NCI-H526 (cell line): ENCODE measurements around the gene ACOT11.
A peak's percentile ranks its signal among the peaks of the same experiment; 100 is the strongest.

ENCODE experiments used
- DNase-seq, 2 experiments: peaks; one replicate each; lab custom pipeline; 2025; lab: John Stamatoyannopoulos, UW

Gene ACOT11

DNA sequence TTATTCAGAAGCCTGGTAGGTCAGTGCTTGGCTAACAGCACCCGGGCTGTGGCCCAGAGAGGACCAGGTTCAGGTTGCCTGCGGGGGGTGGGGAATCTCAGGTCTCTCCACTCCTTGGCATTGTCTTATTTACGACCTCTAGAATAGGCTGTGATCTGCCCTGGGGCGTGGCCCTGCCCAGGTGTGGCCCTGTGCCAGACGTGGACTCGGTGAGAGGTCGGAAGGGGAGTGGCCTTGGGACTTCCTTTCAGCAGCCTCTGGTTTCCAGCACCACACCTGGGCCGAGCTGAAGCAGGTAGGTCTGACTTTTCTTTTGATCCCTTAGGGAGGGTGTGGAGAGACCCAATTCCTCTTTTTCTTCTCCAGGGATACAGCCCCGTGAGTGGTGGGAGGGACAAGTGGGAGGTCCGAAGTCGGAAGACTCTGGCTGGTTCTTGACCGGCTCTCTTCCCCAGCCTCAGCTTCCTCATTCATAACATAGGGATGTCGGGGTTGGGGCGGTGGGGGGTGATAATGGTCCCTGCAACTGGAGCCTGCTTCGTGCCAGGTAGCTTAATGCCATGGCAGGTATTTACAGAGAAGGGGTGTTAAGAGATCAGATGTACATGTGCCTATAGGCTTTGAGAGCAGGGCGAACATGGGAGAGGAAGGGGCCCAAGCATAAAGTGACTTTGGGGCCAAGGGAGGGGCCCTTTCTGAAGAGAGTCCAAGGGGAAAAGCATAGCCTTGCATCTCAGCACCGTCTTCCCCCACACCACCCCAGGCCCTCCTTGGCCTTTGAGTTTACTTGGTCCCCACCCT, 16.5 kb downstream of the ACOT11 start:
- peak in 1 of 2 experiments; percentile 63 for DNase-seq

DNA sequence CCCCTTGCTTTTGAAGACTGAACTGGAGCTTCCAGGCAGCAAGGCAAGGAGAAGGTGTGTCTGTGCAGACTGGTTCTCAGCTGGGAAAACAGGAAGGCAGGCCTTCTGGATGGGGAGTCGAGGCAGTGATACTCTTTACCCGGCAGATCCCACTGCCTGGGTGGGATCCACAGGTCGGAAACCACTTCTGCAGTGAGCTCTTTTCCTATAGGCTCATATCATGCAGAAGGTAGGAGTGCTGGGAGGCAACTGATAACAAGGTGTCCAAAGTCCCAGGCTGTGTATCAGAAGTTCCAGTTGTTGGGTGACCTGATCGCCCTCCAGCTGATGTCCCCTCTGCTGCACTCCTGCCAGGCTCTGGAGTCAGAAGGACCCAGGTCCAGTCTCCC, 17.1 kb downstream of the ACOT11 start:
- DNase-seq: no peak

DNA sequence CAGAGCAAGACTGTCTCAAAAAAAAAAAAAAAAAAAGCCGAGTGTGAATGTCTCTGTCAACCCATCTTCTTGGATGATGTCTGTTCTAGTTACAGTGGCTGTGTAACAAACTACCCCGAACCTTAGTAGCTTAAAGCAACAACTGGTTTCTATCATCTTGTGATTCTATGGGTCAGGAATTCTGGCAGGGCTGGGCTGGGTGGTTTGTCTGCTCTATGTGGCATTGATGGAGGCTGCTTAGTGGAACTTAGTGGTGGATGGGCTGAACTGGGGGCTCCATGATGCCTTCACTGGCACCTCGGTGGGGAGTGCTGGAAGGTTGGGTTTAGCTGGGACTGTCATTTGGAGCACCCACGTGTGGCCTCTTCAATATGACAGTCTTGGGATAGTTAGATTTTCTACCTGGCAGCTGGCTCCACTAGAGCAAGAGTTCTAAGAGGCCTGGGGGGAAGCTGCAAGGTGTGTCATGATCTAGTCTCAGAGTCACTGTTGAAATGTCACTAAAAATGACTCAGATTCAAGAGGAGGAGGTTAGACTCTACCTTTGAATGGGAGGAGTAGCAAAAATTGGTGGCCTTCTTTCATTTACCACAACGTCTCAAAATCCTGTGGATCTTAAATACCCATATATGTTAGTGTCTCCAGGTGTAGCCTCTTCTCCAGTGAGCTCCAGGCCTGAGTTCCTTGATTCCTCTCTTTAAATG, 18.6 kb downstream of the ACOT11 start:
- DNase-seq: no peak

DNA sequence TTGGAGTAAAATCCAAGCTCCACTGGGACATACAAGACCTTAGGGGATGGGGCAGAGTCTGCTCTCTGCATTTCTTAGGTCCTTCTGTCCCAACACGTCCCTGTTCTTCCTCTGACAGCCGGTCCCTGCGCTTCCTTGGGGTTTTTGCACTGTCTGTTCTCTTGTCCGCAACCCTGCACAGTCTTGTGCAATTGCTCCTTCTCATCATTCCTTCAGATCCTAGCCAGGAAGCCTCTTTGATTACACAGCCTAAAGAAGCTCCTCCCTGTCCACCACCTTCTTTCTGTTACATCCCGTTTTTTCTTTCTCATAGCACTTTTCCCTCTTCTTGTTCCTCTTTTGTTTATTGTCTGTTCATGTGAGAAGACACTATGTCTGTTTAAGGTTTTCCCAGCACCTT, 19.9 kb downstream of the ACOT11 start:
- no peak for DNase-seq

DNA sequence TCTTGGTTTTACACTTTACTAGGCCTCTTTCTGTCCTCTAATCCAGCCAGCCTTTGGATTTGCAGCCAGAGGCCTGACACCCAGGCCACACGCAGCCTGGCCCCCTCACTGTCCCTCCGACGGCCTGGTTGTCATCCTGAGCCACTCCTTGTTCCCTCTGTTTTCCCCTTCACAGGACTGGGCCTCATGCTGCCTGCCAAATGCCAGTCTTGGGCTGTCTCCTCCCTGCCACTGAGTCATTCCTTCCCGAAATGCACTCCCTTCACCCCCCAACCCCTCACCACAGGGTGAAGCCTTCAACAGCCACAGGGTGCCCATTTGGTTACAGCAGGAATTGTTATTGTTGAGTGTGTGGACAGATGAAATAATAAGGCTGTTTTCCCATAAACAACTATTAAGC, 21.3 kb downstream of the ACOT11 start:
- no peak for DNase-seq

DNA sequence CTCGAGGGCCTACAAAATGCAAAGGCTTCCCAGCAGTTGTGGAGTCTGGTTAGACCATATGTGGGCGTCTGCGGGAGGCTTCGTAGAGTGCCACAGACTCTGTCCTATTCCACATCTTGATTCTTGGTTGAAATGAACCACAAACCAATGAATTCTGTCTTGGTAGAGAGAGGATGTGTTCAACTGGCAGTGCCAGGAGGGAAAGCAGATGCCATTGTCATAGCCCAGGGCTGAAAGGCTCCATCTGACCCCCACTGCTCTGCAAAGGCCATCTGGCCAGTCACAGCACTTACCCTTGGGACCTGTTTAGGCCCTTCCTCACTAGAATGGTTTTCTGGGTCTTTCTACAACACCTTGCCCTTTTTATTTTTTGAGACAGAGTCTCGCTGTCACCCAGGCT, 22.1 kb downstream of the ACOT11 start:
- no peak for DNase-seq

DNA sequence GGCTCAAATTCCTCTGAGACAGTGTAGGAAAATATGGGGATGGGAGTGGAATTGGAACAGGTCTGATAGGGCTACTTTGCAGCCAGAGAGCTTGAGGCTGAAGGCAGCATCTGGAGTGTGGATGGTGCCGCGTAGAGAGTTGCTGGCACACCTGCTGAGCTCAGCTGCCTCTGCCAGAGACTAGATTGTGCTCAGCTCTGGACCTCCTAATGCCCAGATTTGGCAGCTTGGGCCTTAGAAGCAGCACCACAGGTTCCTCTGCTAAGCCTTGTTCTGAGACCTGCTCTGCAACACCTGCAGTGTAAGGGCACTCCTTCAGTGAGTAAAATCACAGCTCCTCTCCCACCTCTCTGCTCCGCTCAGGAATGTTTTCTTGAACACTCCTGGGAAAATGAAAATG, 23.3 kb downstream of the ACOT11 start:
- no peak for DNase-seq

DNA sequence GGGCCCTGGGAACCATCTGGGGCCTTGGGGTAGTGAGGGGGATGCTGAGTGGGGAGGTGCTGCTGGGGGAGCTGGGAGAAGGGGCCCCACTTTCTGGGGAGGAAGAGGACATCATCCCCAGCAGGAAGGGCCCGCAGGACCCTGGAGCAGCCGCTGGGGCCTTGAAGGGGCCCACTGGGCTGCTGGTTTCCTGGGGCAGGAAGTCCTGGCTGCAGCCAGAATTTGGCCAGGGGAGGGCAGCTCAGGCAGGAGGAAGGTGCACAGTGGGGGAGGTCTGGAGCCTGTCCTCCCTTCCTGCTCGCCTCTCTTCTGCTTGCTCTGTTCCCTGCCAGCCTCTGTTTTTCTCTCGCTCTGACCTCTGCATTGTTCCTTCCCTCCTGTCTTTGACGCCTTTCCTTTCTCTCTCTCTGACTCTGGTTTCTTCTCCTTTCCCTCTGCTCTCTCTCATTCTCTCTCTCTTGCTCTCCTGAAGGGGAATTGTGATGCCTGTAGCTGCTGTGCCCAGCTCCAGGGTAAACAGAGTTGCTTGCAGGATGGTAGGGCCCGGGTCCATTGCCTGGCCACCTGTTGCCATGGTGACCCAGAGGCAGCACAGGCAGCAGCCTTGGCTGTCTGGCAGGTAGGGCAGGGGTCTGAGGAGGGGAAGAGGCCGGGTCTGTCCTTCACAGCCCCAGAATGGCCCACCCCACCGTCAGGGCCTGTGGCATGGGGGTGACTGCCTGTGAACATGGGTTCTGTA, 23.9 kb downstream of the ACOT11 start:
- DNase-seq: no peak

DNA sequence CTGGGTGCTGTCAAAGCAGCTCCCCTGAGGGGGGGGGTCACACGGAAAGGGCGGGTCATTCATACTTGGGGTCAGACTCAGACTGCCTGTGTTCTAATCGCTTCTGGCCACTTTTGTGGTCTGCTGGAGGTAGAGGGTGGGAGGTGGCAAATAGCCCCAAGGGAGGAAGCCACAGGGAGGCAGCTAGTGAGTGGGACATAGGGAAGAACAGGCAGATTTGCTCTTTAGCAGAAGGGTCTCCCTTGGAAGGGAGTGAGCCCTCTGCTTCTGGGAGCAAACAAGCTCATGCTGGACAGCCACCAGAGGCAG, 24.5 kb downstream of the ACOT11 start:
- no peak for DNase-seq

DNA sequence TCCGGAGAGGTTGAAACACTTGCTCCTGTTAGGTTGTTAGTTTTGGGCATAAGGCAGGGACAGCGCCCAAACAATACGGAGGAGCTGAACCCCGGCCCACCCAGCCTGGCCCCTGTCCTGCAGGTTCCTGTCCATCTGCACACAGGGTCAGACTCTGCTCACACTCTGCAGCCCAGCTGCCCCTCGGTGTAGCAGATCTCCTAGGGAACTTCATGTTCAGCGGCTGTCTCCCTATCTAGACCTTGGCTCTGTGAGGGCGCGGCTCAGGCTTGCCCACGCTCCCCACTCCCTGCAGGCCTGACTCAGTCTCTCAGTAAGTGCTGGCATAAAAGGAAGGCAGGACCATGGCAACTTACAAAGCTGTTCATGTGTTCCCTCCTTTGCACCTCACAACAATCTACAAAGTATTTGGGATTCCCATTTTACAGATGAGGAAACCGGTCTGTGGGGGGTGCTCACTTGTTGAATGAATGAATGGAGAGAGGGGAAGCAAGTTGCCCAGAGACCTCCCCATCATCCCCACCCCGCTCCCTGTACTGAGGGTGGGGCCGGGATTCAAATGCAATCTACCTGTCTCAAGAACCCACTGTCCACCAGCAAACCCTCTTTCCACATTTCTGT, 26.2 kb downstream of the ACOT11 start:
- DNase-seq: no peak

DNA sequence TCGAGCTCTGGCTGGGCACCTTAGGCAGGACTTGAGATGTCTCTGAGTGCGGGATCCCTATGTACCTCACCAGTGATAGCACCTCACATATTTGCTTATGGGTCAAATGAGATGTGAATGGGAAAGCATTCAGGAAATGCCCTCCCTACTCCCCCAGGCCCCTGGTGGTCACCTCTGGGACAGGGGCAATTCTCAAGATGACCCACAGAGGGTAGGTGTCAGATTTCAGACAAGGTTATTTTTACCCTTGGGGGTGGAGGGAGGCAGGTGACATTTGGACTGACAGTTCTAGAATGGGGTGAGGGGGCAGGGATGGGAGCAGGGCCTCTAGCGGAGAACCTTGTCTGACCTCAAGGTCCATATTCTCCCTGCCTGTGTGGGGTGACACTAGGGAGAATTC, 27.1 kb downstream of the ACOT11 start:
- DNase-seq: no peak

DNA sequence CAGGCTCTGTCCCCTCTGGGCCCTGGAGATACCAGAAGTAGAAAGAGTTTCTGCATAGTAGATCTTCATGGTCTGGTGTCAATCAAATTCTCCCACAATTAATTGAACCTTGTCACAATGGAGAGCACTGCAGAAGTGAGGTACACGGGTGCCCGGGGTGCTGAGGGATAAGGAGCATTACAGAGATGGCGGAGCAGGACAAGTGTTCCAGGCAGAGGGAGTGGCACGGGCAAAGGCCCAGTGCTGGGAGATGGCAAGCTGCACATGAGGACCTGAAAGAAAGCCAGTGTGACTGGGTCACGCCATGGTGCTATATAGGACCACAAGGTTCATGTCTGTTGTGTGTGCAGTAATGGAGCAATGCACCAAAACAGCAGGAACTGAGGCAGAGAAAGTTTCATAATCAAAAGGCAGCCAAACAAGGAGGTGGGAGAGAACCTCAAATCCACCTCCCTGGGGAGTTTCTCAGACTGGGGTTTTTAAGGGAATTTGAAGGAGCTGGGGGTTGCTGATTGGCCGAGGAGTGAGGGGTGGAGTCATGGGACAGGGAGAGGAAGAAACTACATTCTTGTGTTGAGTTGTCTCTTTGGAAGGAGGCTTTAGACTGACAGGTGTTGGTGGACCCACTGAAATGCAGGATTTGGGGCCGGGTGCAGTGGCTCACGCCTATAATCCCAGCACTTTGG, 27.7 kb downstream of the ACOT11 start:
- no peak for DNase-seq

DNA sequence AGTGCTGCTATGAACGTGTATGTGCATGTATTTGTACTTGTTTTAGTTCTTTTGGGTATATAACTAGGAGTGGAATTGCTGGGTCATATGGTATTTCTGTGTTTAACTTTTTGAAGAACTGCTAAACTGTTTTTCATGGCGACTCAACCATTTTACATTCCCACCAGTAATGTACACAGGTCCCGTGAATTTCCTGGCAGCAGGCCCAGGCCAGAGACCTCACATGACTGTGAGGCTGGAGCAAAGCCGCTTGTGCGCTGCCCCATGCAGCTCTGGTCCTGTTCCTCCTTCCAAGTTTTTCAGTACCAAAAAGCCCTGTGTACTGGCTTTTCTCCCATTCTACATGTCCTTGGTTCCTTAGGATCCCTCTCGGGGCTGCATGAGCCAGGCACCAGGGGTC, 29.6 kb downstream of the ACOT11 start:
- DNase-seq: no peak

DNA sequence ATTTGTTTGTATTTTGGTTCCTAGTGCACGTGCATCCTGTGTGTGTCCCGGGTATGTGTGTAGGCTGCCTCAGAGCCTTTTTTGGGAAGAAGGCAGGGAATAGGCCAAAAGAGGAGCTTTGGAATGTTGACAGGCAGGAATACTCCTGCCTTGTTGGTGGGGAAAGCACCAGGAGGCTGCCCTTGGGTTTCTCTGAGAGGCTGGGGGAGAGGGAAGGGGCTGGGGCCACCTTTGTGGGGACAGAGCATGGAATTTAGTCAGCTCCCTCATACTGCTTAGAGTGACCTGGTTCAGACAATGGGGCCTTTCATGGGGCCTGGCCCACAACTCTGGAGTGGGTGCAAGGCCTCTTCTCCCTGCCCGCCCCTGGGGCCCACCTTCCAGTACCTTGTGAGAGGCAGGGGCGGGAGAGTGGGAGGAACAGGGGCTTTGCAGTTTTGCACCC, 31.3 kb downstream of the ACOT11 start:
- DNase-seq: no peak

DNA sequence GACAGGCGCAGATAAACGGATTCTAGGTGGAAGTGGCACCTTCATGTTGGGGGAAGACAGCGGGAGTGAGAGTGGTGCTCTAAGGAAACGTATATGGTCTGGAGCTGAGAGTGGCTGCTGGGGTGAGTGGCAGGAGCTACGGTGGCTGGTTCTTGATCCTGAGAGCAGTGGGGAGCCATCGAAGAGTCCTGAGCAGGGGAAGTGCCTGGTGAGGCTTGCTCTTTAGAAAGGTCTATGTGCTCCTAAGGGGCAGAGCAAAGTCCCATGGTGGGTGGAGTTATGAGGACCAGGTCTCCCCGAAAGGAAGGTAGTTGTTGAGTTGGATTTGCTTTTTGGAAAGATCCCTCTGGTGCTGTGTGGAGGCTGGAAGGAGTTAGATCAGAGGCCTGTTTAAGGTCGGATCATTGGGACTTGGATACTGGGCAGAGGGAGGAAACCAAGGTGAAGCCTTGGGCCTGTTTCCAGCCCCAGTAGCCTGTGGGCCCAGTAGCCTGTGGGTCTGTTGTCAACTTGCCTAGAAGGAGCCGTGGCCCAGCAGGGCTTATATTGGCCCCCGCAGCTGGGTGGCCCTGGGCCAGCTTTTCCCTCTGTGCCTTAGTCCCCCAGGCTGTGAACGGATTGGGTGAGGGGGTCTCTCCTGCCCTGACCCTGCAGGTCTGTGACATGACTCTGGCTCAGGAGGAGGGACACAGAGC, 33.0 kb downstream of the ACOT11 start:
- no peak for DNase-seq

DNA sequence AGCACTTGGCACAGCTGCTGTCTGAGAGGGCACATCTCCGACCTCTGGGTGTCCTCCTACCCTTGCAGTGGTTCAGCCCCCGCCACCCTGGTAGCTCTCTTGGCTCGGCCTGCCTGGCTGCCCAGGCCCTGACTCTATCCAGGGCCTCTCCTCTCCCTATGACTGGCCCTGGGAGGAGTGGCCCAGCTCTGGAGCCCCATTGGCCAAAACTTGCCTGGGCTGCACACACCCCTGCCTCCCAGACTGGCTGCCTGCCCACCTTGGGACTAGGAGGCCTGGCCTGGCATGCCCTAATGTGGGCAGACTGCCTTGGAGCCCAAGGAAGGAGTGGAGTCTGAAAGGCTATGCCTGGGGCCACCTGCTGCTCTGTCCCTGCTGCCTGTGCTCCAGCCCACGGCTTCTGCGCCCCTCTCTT, 33.6 kb downstream of the ACOT11 start:
- peak in 1 of 2 experiments; percentile 35 for DNase-seq

DNA sequence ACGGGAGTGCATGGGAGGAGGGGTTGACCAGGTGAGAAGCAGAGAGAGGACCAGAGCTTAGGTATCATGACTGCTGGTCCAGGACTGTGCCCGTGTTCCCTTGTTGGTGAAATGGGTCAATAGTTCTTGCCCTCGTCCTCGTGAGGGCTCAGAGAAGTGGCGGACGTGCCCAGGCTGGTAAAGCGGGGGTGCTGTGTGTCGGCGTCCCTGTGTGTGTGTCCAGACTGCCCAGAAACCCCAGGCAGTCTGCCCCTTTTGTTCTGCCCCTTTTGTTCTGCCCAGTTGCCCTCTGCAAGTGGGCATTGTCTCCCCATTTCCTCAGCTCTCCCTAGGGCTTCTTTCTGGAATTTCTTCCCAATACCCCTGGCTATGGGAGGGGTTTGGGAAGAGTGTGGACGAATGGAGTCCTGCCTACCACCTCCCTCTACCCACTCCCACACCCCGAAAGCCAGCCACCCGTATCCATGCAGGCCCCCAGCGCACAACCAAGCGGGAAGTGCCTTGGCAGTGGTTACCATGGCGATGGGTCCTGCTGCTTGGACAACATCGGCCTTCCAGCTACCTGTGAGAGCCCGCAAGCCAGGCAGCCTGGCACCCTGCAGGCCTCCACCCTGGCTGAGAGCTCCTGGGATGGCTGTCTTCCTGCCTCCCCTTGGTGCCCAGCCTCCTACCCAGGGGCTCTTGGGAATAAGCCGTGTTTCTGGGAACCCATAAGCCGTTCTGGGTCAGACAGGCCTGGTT, 34.7 kb downstream of the ACOT11 start:
- peak; percentile 42 to 73 for DNase-seq

DNA sequence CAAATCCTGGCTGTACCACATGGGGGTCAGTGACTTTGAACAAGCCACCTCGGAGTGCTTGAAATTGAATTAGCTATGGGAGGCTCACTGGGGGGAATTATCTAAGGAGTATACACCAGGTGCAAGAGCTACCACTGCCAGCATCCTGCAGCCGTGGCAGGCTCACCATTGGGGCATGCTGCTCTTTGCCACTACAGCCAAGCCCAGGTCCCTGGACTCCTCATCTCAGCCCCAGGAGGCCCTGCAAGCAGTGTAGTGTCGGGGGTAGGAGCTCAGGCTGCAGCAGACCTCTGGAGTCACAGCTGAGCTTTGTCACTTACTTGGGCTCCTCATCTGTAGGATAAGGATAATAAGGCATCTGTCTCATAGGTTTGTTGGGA, 35.3 kb downstream of the ACOT11 start:
- no peak for DNase-seq

DNA sequence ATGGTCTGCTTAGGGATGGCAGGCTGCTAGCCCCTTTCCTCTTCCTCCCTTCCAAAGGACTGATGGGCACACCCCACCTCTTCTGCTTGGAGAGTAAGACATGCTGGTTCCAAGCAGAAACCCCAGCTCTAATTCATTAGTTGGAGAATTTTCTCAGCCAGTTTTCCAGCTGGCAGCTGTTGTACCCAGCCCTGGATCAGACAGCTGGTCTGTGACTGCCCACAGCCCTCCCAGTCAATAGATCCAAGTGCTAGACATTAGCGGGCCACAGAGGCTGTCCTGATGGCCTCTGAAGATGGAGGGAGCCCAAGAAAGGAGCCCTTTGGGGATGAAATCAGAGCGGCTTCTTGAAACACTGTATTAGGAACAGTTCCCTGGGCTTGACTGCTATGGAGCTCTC, 35.8 kb downstream of the ACOT11 start:
- DNase-seq: no peak

DNA sequence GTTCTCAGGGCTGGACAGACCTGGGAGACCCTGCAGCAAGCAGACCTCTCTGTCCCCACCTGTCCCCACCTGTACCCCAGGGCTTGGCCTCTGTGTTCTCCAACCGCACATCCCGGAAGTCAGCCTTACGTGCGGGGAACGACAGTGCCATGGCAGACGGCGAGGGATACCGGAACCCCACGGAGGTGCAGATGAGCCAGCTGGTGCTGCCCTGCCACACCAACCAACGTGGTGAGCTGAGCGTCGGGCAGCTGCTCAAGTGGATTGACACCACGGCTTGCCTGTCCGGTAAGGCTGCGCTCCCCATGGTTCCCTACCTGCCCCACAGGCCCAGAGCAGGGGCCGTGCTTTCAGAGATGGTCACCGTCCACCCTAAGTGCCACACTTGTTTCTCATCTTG, 36.5 kb downstream of the ACOT11 start:
- no peak for DNase-seq
